HG03196 (cell line): Measurements from ENCODE around the gene KLK8.

ENCODE experiments used
- ATAC-seq: cut with Tn5 transposase; IDR thresholded peaks from one replicate; pipeline ENCODE4 v1.9.1; 2021; ENCODE audit not compliant: unreplicated experiment

KLK8 gene

GRCh38 chr19:51001515-51001914, at the start of gene KLK8:
TSS of gene KLK8 (minus strand) at chr19:51001604. CDS start at chr19:51001167, 437 bp downstream.
- no peak for ATAC-seq

- no peak for ATAC-seq
These were observed 45.6 kb upstream of the KLK8 start for GRCh38 chr19:51047031-51047335.

GRCh38 chr19:51044327-51044726, 42.9 kb upstream of the KLK8 start:
- no peak for ATAC-seq

GRCh38 chr19:51043497-51043896, 42.1 kb upstream of the KLK8 start:
- ATAC-seq, result no peak

- no peak for ATAC-seq
These were observed 38.7 kb upstream of the KLK8 start for GRCh38 chr19:51040151-51040550.

- ATAC-seq, result no peak
These were observed 35.1 kb upstream of the KLK8 start for GRCh38 chr19:51036519-51036918.

- ATAC-seq, result no peak
These were observed 33.3 kb upstream of the KLK8 start, which contains the start of gene KLK12 for GRCh38 chr19:51034704-51035103. TSS of gene KLK12 (minus strand) at chr19:51035002. CDS start at chr19:51034621, 381 bp downstream.

GRCh38 chr19:51031880-51032225, 30.4 kb upstream of the KLK8 start:
- no peak for ATAC-seq

- ATAC-seq, result no peak
These were observed 29.9 kb upstream of the KLK8 start for GRCh38 chr19:51031220-51031879.

- no peak for ATAC-seq
These were observed 29.2 kb upstream of the KLK8 start for GRCh38 chr19:51030631-51031030.

- ATAC-seq, result no peak
These were observed 28.3 kb upstream of the KLK8 start for GRCh38 chr19:51029718-51030117.

GRCh38 chr19:51027873-51028272, 26.5 kb upstream of the KLK8 start:
- no peak for ATAC-seq

- no peak for ATAC-seq
These were observed 25.9 kb upstream of the KLK8 start for GRCh38 chr19:51027126-51027806.

- no peak for ATAC-seq
These were observed 25.1 kb upstream of the KLK8 start, which contains the start of gene KLK11 for GRCh38 chr19:51026554-51026831. TSS of gene KLK11 (minus strand) at chr19:51026616. CDS start at chr19:51025631, 985 bp downstream.

- ATAC-seq, result no peak
These were observed 24.6 kb upstream of the KLK8 start for GRCh38 chr19:51025809-51026553.

GRCh38 chr19:51025401-51025800, 24.0 kb upstream of the KLK8 start:
- no peak for ATAC-seq

GRCh38 chr19:51024924-51025323, 23.5 kb upstream of the KLK8 start:
- ATAC-seq, result no peak

GRCh38 chr19:51023946-51024345, 22.5 kb upstream of the KLK8 start:
- ATAC-seq, result no peak

- no peak for ATAC-seq
These were observed 21.1 kb upstream of the KLK8 start for GRCh38 chr19:51022526-51022925.

GRCh38 chr19:51020988-51021651, 19.7 kb upstream of the KLK8 start:
- no peak for ATAC-seq

- ATAC-seq, result no peak
These were observed 18.1 kb upstream of the KLK8 start, which contains the start of gene KLK10 for GRCh38 chr19:51019544-51019925. TSS of gene KLK10 (minus strand) at chr19:51019709. CDS start at chr19:51019130, 579 bp downstream.
